GM19239 (cell line): ENCODE results near the gene CCN6.
A peak's percentile ranks its signal among the peaks of the same experiment; 100 is the strongest.
"Not testable (repeated sequence)": the region's sequence is repeated elsewhere in the genome, so short reads cannot be mapped to it uniquely, and the experiment has no call there.

Experiments used
- DNase-seq: peaks from one replicate; pipeline ENCODE4 v3.0.0; 2011; ENCODE audit warnings: low spot score; ENCODE audit not compliant: insufficient read length
- FAIRE-seq: peaks from 2 replicates; lab custom pipeline; 2011; peaks lifted over from hg19 to GRCh38; lab: Jason Lieb, UNC

Gene CCN6

GRCh38 chr6:112049026-112049799 is 4.7 kb upstream of the CCN6 start:
- FAIRE-seq = no peak
- DNase-seq = no peak

- DNase-seq (no peak), FAIRE-seq (no peak)
These were observed 3.9 kb upstream of the CCN6 start for GRCh38 chr6:112049996-112050395.

- FAIRE-seq (no peak), DNase-seq (no peak)
These were observed 3.5 kb upstream of the CCN6 start for GRCh38 chr6:112050429-112050828.

GRCh38 chr6:112051251-112051740 is 2.6 kb upstream of the CCN6 start:
- not testable (repeated sequence) for FAIRE-seq, DNase-seq

- DNase-seq = no peak
- no peak for FAIRE-seq
These were observed 769 bp downstream of the CCN6 start for GRCh38 chr6:112054555-112055190.

- DNase-seq (no peak), FAIRE-seq (no peak)
These were observed 4.5 kb downstream of the CCN6 start for GRCh38 chr6:112058243-112059032.

- FAIRE-seq = no peak
- DNase-seq = no peak
These were observed 7.7 kb downstream of the CCN6 start for GRCh38 chr6:112061605-112062004.

- DNase-seq (no peak), FAIRE-seq (no peak)
These were observed 9.1 kb downstream of the CCN6 start for GRCh38 chr6:112062966-112063365.

GRCh38 chr6:112065426-112065986 is 11.6 kb downstream of the CCN6 start:
- DNase-seq (no peak), FAIRE-seq (no peak)

- no peak for FAIRE-seq
These were observed 12.7 kb downstream of the CCN6 start for GRCh38 chr6:112066606-112067005.

GRCh38 chr6:112081569-112081968 is 27.7 kb downstream of the CCN6 start:
- DNase-seq = no peak

More at GRCh38 chr6:112066606-112067005, 12.7 kb downstream of the CCN6 start:
- DNase-seq = no peak

GRCh38 chr6:112085286-112086065 is 31.6 kb downstream of the CCN6 start:
- no peak for DNase-seq
- FAIRE-seq = no peak

More at GRCh38 chr6:112081569-112081968, 27.7 kb downstream of the CCN6 start:
- no peak for FAIRE-seq

- DNase-seq (no peak), FAIRE-seq (peak; percentile 61)
These were observed 32.8 kb downstream of the CCN6 start for GRCh38 chr6:112086744-112087135.

- DNase-seq = peak; percentile 62
- FAIRE-seq = peak; percentile 98
These were observed 33.4 kb downstream of the CCN6 start, which contains the start of the genes FAM229B and TUBE1 for GRCh38 chr6:112087136-112087911. FAM229B (plus strand) TSS chr6:112087591; CDS start chr6:112099284, 11,693 bp downstream. TUBE1 (minus strand) TSS chr6:112087482; CDS start chr6:112087434, 48 bp downstream.

- no peak for FAIRE-seq
These were observed 34.0 kb downstream of the CCN6 start for GRCh38 chr6:112087916-112088315.

GRCh38 chr6:112096901-112097300 is 43.0 kb downstream of the CCN6 start:
- DNase-seq (no peak), FAIRE-seq (no peak)

More at GRCh38 chr6:112087916-112088315, 34.0 kb downstream of the CCN6 start:
- DNase-seq = no peak

GRCh38 chr6:112100561-112100960 is 46.7 kb downstream of the CCN6 start:
- FAIRE-seq = no peak
- no peak for DNase-seq

- FAIRE-seq, DNase-seq: not testable (repeated sequence)
These were observed 52.1 kb downstream of the CCN6 start for GRCh38 chr6:112106026-112106425.

- DNase-seq (no peak), FAIRE-seq (no peak)
These were observed 52.7 kb downstream of the CCN6 start for GRCh38 chr6:112106562-112106961.
